ENCODE data around the gene NADSYN1. TPM values are rescaled to one million over a fixed set of nuclear protein-coding genes. Genes with fewer than 3 reads are reported as not detected.

Gene NADSYN1
- total RNA-seq, 1 experiment from 2014 or later: 45.1 TPM

- DNase-seq (ENCODE audit: low spot score) (no peak), ATAC-seq (no peak)
- TF ChIP-seq ZNF263 (CRISPR knock-in tag; IDR thresholded peaks at IDR 0.05; ENCODE audit: low read depth) (no peak), JAZF1 (CRISPR knock-in tag; IDR thresholded peaks at IDR 0.05) (no peak)
- CTCF ChIA-PET: no interaction called here
- H3K4me3 Mint-ChIP-seq: no peak overlapping the region
- H3K4me1 Mint-ChIP-seq: peaks cover 14% of the 10 kb centered on the region
- H3K27me3 Mint-ChIP-seq (ENCODE audit: low read depth): no peaks in the 10 kb centered on the region
- no peak overlapping the region for H3K27ac Mint-ChIP-seq
- H3K36me3 Mint-ChIP-seq: peaks cover 38% of the 10 kb centered on the region
- POLR2A ChIA-PET: no interaction called here
- H3K9me3 Mint-ChIP-seq: peaks cover 11% of the 10 kb centered on the region
Measured at GRCh38 chr11:71473793-71474080, 20.7 kb downstream of the NADSYN1 start.

GRCh38 chr11:71474141-71474770, 21.3 kb downstream of the NADSYN1 start:
- H3K27me3 Mint-ChIP-seq (ENCODE audit: low read depth): no peaks in the 10 kb centered on the region
- TF ChIP-seq USF1 (CRISPR knock-in tag; IDR thresholded peaks at IDR 0.05) (no peak), ZNF121 (CRISPR knock-in tag; IDR thresholded peaks at IDR 0.05) (no peak), ZNF281 (CRISPR knock-in tag; IDR thresholded peaks at IDR 0.05) (no peak), JAZF1 (CRISPR knock-in tag; IDR thresholded peaks at IDR 0.05) (no peak), CBFB (CRISPR knock-in tag; IDR thresholded peaks at IDR 0.05; ENCODE audit: low read depth) (no peak), ATF6 (CRISPR knock-in tag; IDR thresholded peaks at IDR 0.05) (no peak), NR3C1 (CRISPR knock-in tag; conservative IDR thresholded peaks at IDR 0.05; ENCODE audit: low read depth) (no peak), FOXP1 (CRISPR knock-in tag; IDR thresholded peaks at IDR 0.05; ENCODE audit: borderline replicate concordance) (no peak), E2F1 (CRISPR knock-in tag; IDR thresholded peaks at IDR 0.05) (no peak)
- peaks cover 14% of the 10 kb centered on the region for H3K4me1 Mint-ChIP-seq
- CTCF ChIA-PET: no interaction called here
- POLR2A ChIA-PET: no interaction called here
- H3K9me3 Mint-ChIP-seq: peaks cover 5% of the 10 kb centered on the region
- DNase-seq (ENCODE audit: low spot score) (no peak), ATAC-seq (no peak)
- peaks cover 33% of the 10 kb centered on the region for H3K36me3 Mint-ChIP-seq
- no peak overlapping the region for H3K4me3 Mint-ChIP-seq
- peak overlapping the region; percentile 36; the same call in 1 of the 2 replicates for H3K27ac Mint-ChIP-seq

GRCh38 chr11:71474771-71475483, 21.9 kb downstream of the NADSYN1 start:
- CTCF ChIA-PET: no interaction called here
- H3K4me3 Mint-ChIP-seq: no peak overlapping the region

More at GRCh38 chr11:71474771-71475483, 21.9 kb downstream of the NADSYN1 start:
- POLR2A ChIA-PET: no interaction called here
- no peaks in the 10 kb centered on the region for H3K9me3 Mint-ChIP-seq
- ATAC-seq (no peak), DNase-seq (ENCODE audit: low spot score) (no peak)
- H3K27me3 Mint-ChIP-seq (ENCODE audit: low read depth): no peaks in the 10 kb centered on the region
- peaks cover 14% of the 10 kb centered on the region for H3K4me1 Mint-ChIP-seq
- H3K36me3 Mint-ChIP-seq: peaks cover 33% of the 10 kb centered on the region
- 0 out of 2 replicates have a peak overlapping the region, but pooled peaks have one; percentile 70 for H3K27ac Mint-ChIP-seq
- TF ChIP-seq FOXK1 (CRISPR knock-in tag; IDR thresholded peaks at IDR 0.05) (no peak), KAT7 (CRISPR knock-in tag; IDR thresholded peaks at IDR 0.05; ENCODE audit: borderline replicate concordance) (no peak), ZNF219 (CRISPR knock-in tag; IDR thresholded peaks at IDR 0.05; ENCODE audit: borderline replicate concordance) (no peak), ZNF317 (CRISPR knock-in tag; IDR thresholded peaks at IDR 0.05; ENCODE audit: borderline replicate concordance, low read depth) (no peak), ELF4 (CRISPR knock-in tag; IDR thresholded peaks at IDR 0.05; ENCODE audit: low read depth) (no peak), E2F5 (CRISPR knock-in tag; IDR thresholded peaks at IDR 0.05) (no peak), ZBTB21 (CRISPR knock-in tag; IDR thresholded peaks at IDR 0.05; ENCODE audit: borderline replicate concordance) (no peak), MAX (CRISPR knock-in tag; IDR thresholded peaks at IDR 0.05) (no peak), TP53 (CRISPR knock-in tag; IDR thresholded peaks at IDR 0.05) (no peak), TCF7 (CRISPR knock-in tag; IDR thresholded peaks at IDR 0.05; ENCODE audit: low read depth) (no peak), NFATC4 (CRISPR knock-in tag; IDR thresholded peaks at IDR 0.05) (no peak)

Data from WTC11 (cell line).